Caco-2 (cell line): ENCODE measurements around the gene TRDN. TPM values are rescaled to one million over a fixed set of nuclear protein-coding genes. Genes with fewer than 3 reads are reported as not detected.

Source experiments
- BruUV-seq: library from RNA; stranded (reverse); fragments of 400-500 nt; replicated peaks from 2 replicates; lab custom pipeline; 2021; lab: Mats Ljungman, UMichigan
- CTCF ChIA-PET: fragments of 300-600 bp; sonication (Branson Sonifier 250); formaldehyde crosslinking; loops from one replicate; lab custom pipeline; 2022; ENCODE audit warnings: antibody characterized with exemption; lab: Charles Lee
- POLR2A ChIA-PET: fragments of 300-600 bp; sonication (Branson Sonifier 250); formaldehyde crosslinking; loops from one replicate; lab custom pipeline; 2022; ENCODE audit warnings: antibody characterized with exemption; lab: Charles Lee
- DNase-seq, 2 experiments: peaks; one replicate each; pipeline versions ENCODE4 v3.0.0 to v3.0.0-alpha.2; 2020 to 2022
- H3K27me3 ChIP-seq: replicated peaks from 2 replicates; pipeline ENCODE4 v1.6.0; 2011; ENCODE audit warnings: low read length; ENCODE audit not compliant: control insufficient read depth, insufficient read depth
- H3K36me3 ChIP-seq: 2 replicates; pipeline ENCODE4 v1.5.1; 2011; ENCODE audit warnings: low read length; ENCODE audit not compliant: control insufficient read depth, insufficient read depth
- H3K4me1 ChIP-seq: fragments of 250-450 bp; sonication (Bioruptor Pico); 2 replicates; pipeline ENCODE4 v1.5.1; 2020; ENCODE audit warnings: mild to moderate bottlenecking
- H3K4me3 ChIP-seq: 2 replicates; pipeline ENCODE4 v1.5.1; 2011; ENCODE audit warnings: low read depth, mild to moderate bottlenecking, control low read depth, low read length
- H3K9me3 ChIP-seq: fragments of 250-450 bp; sonication (Bioruptor Pico); 2 replicates; pipeline ENCODE4 v1.5.1; 2020; ENCODE audit warnings: mild to moderate bottlenecking, moderate library complexity
- H3K27ac Mint-ChIP-seq: one replicate; pipeline ENCODE4 v1.8.0; 2022; ENCODE audit warnings: mixed read lengths; ENCODE audit not compliant: unreplicated experiment
- H3K27me3 Mint-ChIP-seq: one replicate; pipeline ENCODE4 v1.8.0; 2022; ENCODE audit warnings: mixed read lengths; ENCODE audit not compliant: insufficient read depth, unreplicated experiment
- H3K36me3 Mint-ChIP-seq: one replicate; pipeline ENCODE4 v1.8.0; 2022; ENCODE audit warnings: mild to moderate bottlenecking, mixed read lengths; ENCODE audit not compliant: insufficient read depth, unreplicated experiment
- H3K4me1 Mint-ChIP-seq: one replicate; pipeline ENCODE4 v1.8.0; 2022; ENCODE audit warnings: low read depth, mixed read lengths; ENCODE audit not compliant: unreplicated experiment
- H3K4me3 Mint-ChIP-seq: one replicate; pipeline ENCODE4 v1.8.0; 2022; ENCODE audit warnings: mild to moderate bottlenecking, moderate library complexity, mixed read lengths; ENCODE audit not compliant: unreplicated experiment
- H3K9me3 Mint-ChIP-seq: one replicate; pipeline ENCODE4 v1.8.0; 2022; ENCODE audit warnings: mixed read lengths; ENCODE audit not compliant: unreplicated experiment
- CTCF ChIP-seq, 2 experiments: fragments of 200-600 bp in 1 of 2; IDR thresholded peaks; 1 replicate in 1 of 2; 2 replicates in 1 of 2; pipeline versions ENCODE4 v1.5.1 to v1.8.0; 2011 to 2022; ENCODE audit warnings: antibody characterized with exemption in 1 of 2, control low read depth in 1 of 2, inconsistent platforms in 1 of 2, low read depth in 1 of 2, low read length in 1 of 2, mild to moderate bottlenecking in 1 of 2, moderate library complexity in 1 of 2; ENCODE audit not compliant: insufficient read depth in 1 of 2, severe bottlenecking in 1 of 2, unreplicated experiment in 1 of 2
- intact Hi-C: fragments of 100-400 bp; cut with micrococcal nuclease; formaldehyde crosslinking; loops from one replicate; pipeline ENCODE4 v1.10.0; 2022; ENCODE audit not compliant: unreplicated experiment
- total RNA-seq: library from RNA; stranded (reverse); gene quantifications from 2 replicates; pipeline ENCODE4 v1.2.3, GENCODE V29; 2022

TRDN gene
- total RNA-seq, 1 experiment from 2014 or later: not detected

GRCh38 chr6:123547216-123547978 is 89.4 kb downstream of the TRDN start:
- no peak overlapping the region for H3K4me3 ChIP-seq
- ChIA-PET POLR2A (no interaction called here), CTCF (no interaction called here)
- no TSS peak for BruUV-seq
- no peak for DNase-seq
- no peaks in the 10 kb centered on the region for H3K4me1 ChIP-seq
- Mint-ChIP-seq H3K4me1 (no peaks in the 10 kb centered on the region), H3K36me3 (no peaks in the 10 kb centered on the region), H3K27ac (no peak overlapping the region), H3K9me3 (no peaks in the 10 kb centered on the region), H3K27me3 (no peaks in the 10 kb centered on the region), H3K4me3 (no peak overlapping the region)
- no peak for TF ChIP-seq CTCF (IDR thresholded peaks at IDR 0.05; ENCODE audit: insufficient read depth in 1 of 2, low read depth in 1 of 2, low read length in 1 of 2, severe bottlenecking in 1 of 2, unreplicated experiment in 1 of 2)
- intact Hi-C loops: no loop called here
- H3K27me3 ChIP-seq: no peaks in the 10 kb centered on the region
- no peaks in the 10 kb centered on the region for H3K9me3 ChIP-seq
- no peaks in the 10 kb centered on the region for H3K36me3 ChIP-seq

GRCh38 chr6:123546537-123546936 is 90.2 kb downstream of the TRDN start:
- H3K27me3 Mint-ChIP-seq: no peaks in the 10 kb centered on the region
- ChIA-PET POLR2A (no interaction called here), CTCF (no interaction called here)

GRCh38 chr6:123541462-123541861 is 95.3 kb downstream of the TRDN start:
- Mint-ChIP-seq H3K9me3 (no peaks in the 10 kb centered on the region), H3K36me3 (no peaks in the 10 kb centered on the region), H3K27me3 (no peaks in the 10 kb centered on the region), H3K4me1 (no peaks in the 10 kb centered on the region), H3K27ac (no peak overlapping the region), H3K4me3 (no peak overlapping the region)
- ChIA-PET POLR2A (no interaction called here), CTCF (no interaction called here)
- no peak for DNase-seq
- no TSS peak for BruUV-seq
- intact Hi-C loops: no loop called here
- TF ChIP-seq CTCF (IDR thresholded peaks at IDR 0.05; ENCODE audit: insufficient read depth in 1 of 2, low read depth in 1 of 2, low read length in 1 of 2, severe bottlenecking in 1 of 2, unreplicated experiment in 1 of 2): no peak
- no peaks in the 10 kb centered on the region for H3K27me3 ChIP-seq
- no peaks in the 10 kb centered on the region for H3K9me3 ChIP-seq
- no peaks in the 10 kb centered on the region for H3K4me1 ChIP-seq
- H3K36me3 ChIP-seq: no peaks in the 10 kb centered on the region
- no peak overlapping the region for H3K4me3 ChIP-seq

More at GRCh38 chr6:123546537-123546936, 90.2 kb downstream of the TRDN start:
- H3K27ac Mint-ChIP-seq: no peak overlapping the region
- no peak overlapping the region for H3K4me3 ChIP-seq
- no peaks in the 10 kb centered on the region for H3K9me3 ChIP-seq
- H3K9me3 Mint-ChIP-seq: no peaks in the 10 kb centered on the region
- H3K4me1 ChIP-seq: no peaks in the 10 kb centered on the region
- no peaks in the 10 kb centered on the region for H3K27me3 ChIP-seq
- H3K36me3 Mint-ChIP-seq: no peaks in the 10 kb centered on the region
- BruUV-seq: no TSS peak
- DNase-seq: no peak
- intact Hi-C loops: no loop called here
- no peaks in the 10 kb centered on the region for H3K4me1 Mint-ChIP-seq
- TF ChIP-seq CTCF (IDR thresholded peaks at IDR 0.05; ENCODE audit: insufficient read depth in 1 of 2, low read depth in 1 of 2, low read length in 1 of 2, severe bottlenecking in 1 of 2, unreplicated experiment in 1 of 2): no peak
- H3K36me3 ChIP-seq: no peaks in the 10 kb centered on the region
- no peak overlapping the region for H3K4me3 Mint-ChIP-seq
